NB4 (cell line): ENCODE measurements around the gene FOXP1.

ENCODE experiments used
- DNase-seq: peaks from one replicate; pipeline ENCODE4 v3.0.0; 2010; ENCODE audit warnings: low read depth
- H3K4me3 ChIP-seq: one replicate; pipeline ENCODE4 v1.5.1; 2011; ENCODE audit warnings: mild to moderate bottlenecking, low read depth, low read length, moderate library complexity
- CTCF ChIP-seq: IDR thresholded peaks from one replicate; pipeline ENCODE4 v1.5.1; 2012; ENCODE audit warnings: low read depth, low read length
- MAX ChIP-seq: IDR thresholded peaks from 2 replicates; pipeline ENCODE4 v1.6.1; 2011; ENCODE audit warnings: low read depth, low read length
- MYC ChIP-seq: IDR thresholded peaks from 2 replicates; pipeline ENCODE4 v1.6.1; 2011; ENCODE audit warnings: low read depth, low read length
- POLR2A ChIP-seq: IDR thresholded peaks from 2 replicates; pipeline ENCODE4 v1.6.1; 2011; ENCODE audit warnings: mild to moderate bottlenecking; ENCODE audit not compliant: insufficient read length; ENCODE audit errors: extremely low read depth

Gene FOXP1

GRCh38 chr3:71409352-71409751, 174.2 kb downstream of the FOXP1 start:
- DNase-seq: no peak
- TF ChIP-seq POLR2A (no peak), CTCF (no peak), MAX (no peak), MYC (no peak)
- H3K4me3 ChIP-seq: no peak overlapping the region

DNA sequence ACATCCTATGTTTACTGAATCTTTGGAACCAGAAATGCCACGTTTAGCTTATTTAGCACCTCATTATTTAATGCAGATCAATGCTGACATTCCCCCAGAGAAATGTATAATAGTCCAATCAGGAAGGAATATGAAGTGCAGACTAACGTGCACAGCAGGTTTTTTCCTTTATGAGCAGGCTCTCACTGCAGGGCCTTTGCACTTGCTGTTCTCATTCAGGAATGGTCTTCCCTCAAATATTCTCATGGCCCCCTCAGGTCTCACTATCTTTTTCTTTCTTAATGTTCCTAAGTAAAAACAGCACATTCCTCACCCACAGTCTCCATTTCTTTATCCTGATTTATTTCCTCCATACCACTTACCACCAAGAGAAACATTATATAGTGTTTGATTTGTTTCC, 174.6 kb downstream of the FOXP1 start:
- TF ChIP-seq MAX (no peak), MYC (no peak), POLR2A (no peak), CTCF (no peak)
- H3K4me3 ChIP-seq: no peak overlapping the region
- no peak for DNase-seq

DNA sequence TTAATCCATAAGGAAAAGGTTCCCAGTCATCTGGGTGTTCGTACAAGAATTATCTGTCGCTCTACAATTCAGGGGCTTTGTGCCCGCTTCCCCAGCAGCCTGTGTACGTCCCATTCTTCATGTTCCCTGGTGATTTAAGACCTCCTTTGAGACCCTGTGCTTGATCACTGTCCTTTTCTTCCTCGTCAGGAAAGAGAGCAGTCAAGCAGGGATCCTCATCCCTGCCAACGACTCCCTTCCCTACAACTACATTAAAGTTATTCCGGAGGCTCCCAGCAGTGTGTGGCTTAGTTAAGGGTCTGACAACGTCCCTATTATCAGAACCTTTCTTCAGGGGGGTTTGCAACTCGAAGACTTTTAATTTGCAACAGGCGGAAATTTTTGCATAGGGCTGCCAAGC, 175.7 kb downstream of the FOXP1 start:
- H3K4me3 ChIP-seq: no peak overlapping the region
- DNase-seq: no peak

GRCh38 chr3:71406972-71407810, 176.3 kb downstream of the FOXP1 start:
- TF ChIP-seq MAX (no peak), POLR2A (no peak), CTCF (no peak), MYC (no peak)
- no peak for DNase-seq
- no peak overlapping the region for H3K4me3 ChIP-seq

More for the DNA sequence above, 175.7 kb downstream of the FOXP1 start:
- TF ChIP-seq MAX: no peak
- TF ChIP-seq CTCF: no peak
- no peak for TF ChIP-seq MYC
- no peak for TF ChIP-seq POLR2A

DNA sequence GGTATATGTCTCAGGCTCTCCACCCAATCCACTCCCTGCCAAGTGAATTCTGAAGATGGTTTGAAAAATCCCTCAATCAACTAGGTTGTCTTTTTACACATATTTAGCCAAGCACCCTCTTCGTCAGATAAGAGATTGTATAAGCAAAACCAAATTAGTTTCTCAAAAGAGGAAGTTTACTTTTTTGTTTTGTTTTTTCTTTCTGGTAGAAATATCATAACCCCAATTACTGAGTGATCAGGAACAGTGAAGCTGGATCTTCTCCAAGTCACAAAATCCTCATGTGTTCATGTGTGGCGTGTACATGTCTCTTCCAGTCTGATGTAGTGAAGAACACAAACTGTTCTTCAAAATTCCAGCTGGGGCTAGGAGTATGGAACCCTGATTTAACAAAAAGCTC, 180.6 kb downstream of the FOXP1 start:
- no peak for DNase-seq
- TF ChIP-seq POLR2A (no peak), MAX (no peak), MYC (no peak), CTCF (no peak)
- H3K4me3 ChIP-seq: no peak overlapping the region
